GM12874 (cell line): ENCODE data around the gene ITCH.

Source experiments
- CTCF ChIP-seq: IDR thresholded peaks from 2 replicates; pipeline ENCODE4 v1.5.1; 2011; ENCODE audit warnings: low read depth, mild to moderate bottlenecking, control low read depth, low read length, moderate library complexity; ENCODE audit not compliant: insufficient read depth

The ITCH gene

GRCh38 chr20:34512266-34512954, 149.3 kb downstream of the ITCH start:
- TF ChIP-seq CTCF = no peak

GRCh38 chr20:34512955-34513419, 149.9 kb downstream of the ITCH start:
- TF ChIP-seq CTCF = no peak

DNA sequence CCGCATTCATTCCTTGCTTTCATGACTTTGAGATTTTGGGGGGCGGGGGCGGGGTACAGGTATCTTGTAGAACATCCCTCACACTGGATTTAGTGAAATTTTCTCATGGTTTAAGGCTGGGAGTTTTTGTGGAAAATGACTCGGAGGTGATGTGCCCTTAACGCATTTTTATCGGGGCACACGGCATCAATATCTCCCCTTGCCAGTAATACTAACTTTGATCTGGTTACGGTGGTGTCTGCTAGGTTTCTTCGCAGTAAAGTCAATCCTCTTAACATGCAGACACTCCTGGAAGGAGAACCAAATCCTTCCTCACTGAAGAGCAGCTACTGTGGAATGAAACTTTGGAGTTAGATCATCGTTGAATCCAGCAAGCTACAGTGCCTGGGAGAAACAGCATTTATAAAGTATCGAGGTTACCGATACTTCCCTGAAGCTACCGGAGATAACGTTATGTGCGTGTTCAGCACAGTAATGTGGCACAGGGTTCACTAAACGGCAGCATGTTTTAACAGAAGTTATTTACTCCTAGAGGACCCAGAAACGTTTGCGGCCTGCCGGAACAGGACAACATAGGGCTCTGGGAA, 151.9 kb downstream of the ITCH start:
- TF ChIP-seq CTCF = no peak

- no peak for TF ChIP-seq CTCF
Measured at GRCh38 chr20:34515484-34516246, 152.6 kb downstream of the ITCH start.

- TF ChIP-seq CTCF = no peak
Measured at GRCh38 chr20:34516247-34517113, 153.4 kb downstream of the ITCH start, which contains the start of gene DYNLRB1. DYNLRB1 (plus strand) TSS chr20:34516422; CDS start chr20:34516459, 37 bp downstream.

- TF ChIP-seq CTCF = no peak
Measured at GRCh38 chr20:34517114-34517505, 154.0 kb downstream of the ITCH start.
